ENCODE measurements around the gene OR12D1. TPM values are rescaled to one million over a fixed set of nuclear protein-coding genes. Genes with fewer than 3 reads are reported as not detected.
A peak's percentile ranks its signal among the peaks of the same experiment; 100 is the strongest.

The OR12D1 gene
- not detected in 3 replicates for polyA plus RNA-seq
- not detected for polyA plus RNA-seq (2011; ENCODE audit: low read depth)
- polyA plus RNA-seq (2011; cell fraction: cytosol; rRNA removed), result not detected in 2 replicates
- not detected in 2 replicates for polyA plus RNA-seq (2011; cell fraction: nucleus; rRNA removed)
- not detected in 2 replicates for polyA plus RNA-seq (2012; ENCODE audit: low replicate concordance)
- not detected in 3 replicates for polyA minus RNA-seq
- not detected for polyA minus RNA-seq (2011; cell fraction: cytosol; rRNA and poly(A)+ RNA removed)
- not detected in 2 replicates for polyA minus RNA-seq (2011; cell fraction: nucleus; rRNA and poly(A)+ RNA removed)

DNA sequence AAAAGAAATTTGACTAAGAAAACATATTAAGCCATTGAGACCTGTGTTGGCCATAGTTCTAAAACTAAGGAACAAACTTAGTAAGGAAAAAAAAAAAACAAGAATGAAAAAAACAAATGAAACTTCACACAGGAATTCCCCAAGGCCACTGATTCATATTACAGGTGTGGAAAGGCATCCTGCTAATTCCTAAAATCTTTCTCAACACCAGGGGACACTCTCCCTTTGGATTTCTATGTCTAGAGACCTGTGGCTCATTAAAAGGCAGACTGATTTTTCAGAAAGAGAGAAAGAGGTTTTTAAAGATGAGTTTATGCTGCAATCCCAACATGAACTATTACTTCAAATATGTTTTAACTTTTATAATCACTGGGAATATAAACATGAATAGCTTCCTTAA lies at the start of gene OR12D1:
Gene OR12D1, plus strand, starts transcription at position 341 of the 400 bp plus-strand sequence.
- no peak within 1 kb of the TSS for H2AFZ ChIP-seq (ENCODE audit: control insufficient read depth, low read length)
- TF ChIP-seq, protein P1, sequence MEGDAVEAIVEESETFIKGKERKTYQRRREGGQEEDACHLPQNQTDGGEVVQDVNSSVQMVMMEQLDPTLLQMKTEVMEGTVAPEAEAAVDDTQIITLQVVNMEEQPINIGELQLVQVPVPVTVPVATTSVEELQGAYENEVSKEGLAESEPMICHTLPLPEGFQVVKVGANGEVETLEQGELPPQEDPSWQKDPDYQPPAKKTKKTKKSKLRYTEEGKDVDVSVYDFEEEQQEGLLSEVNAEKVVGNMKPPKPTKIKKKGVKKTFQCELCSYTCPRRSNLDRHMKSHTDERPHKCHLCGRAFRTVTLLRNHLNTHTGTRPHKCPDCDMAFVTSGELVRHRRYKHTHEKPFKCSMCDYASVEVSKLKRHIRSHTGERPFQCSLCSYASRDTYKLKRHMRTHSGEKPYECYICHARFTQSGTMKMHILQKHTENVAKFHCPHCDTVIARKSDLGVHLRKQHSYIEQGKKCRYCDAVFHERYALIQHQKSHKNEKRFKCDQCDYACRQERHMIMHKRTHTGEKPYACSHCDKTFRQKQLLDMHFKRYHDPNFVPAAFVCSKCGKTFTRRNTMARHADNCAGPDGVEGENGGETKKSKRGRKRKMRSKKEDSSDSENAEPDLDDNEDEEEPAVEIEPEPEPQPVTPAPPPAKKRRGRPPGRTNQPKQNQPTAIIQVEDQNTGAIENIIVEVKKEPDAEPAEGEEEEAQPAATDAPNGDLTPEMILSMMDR (optimal IDR thresholded peaks at IDR 0.05 in 1 of 3, IDR thresholded peaks at IDR 0.05 in 1 of 3, conservative IDR thresholded peaks at IDR 0.05 in 1 of 3; ENCODE audit: extremely low read depth in 1 of 3, insufficient read depth in 2 of 3, low read length in 3 of 3), result peak in 2 of 3 experiments; percentile 47 to 54
- TF ChIP-seq EZH2 (IDR thresholded peaks at IDR 0.05; ENCODE audit: low read length), result no peak
- H4K20me1 ChIP-seq (ENCODE audit: control insufficient read depth, extremely low read depth, insufficient read depth, low read length), result no peaks in the 10 kb centered on the region
- H3K27me3 ChIP-seq (ENCODE audit: control insufficient read depth, extremely low read depth, insufficient read depth, low read length), result no peaks in the 10 kb centered on the region
- H3K36me3 ChIP-seq (ENCODE audit: control insufficient read depth in 2 of 2, extremely low read depth in 1 of 2, insufficient read depth in 2 of 2, low read length in 2 of 2), result no peaks in the 10 kb centered on the region
- no peak within 1 kb of the TSS for H3K4me3 ChIP-seq (ENCODE audit: control insufficient read depth in 2 of 3, extremely low read depth in 1 of 3, insufficient read depth in 2 of 3, low read depth in 1 of 3, low read length in 3 of 3)
- no peak within 1 kb of the TSS for H3K4me2 ChIP-seq (ENCODE audit: control insufficient read depth, extremely low read depth, insufficient read depth, low read depth, low read length)
- no peaks in the 10 kb centered on the region for H3K4me1 ChIP-seq (ENCODE audit: control insufficient read depth, extremely low read depth, insufficient read depth, low read length)
- peak; percentile 1 for DNase-seq (ENCODE audit: low read depth, low spot score)
- H3K9ac ChIP-seq (ENCODE audit: control insufficient read depth, extremely low read depth, insufficient read depth, low read length), result no peak within 1 kb of the TSS
- no peak within 1 kb of the TSS for H3K27ac ChIP-seq (ENCODE audit: control insufficient read depth, insufficient read depth, low read length)
- peak; percentile 17 for FAIRE-seq
- H3K9me3 ChIP-seq (ENCODE audit: control insufficient read depth, low read depth, low read length), result no peaks in the 10 kb centered on the region
- no peaks in the 10 kb centered on the region for H3K9me1 ChIP-seq (ENCODE audit: control insufficient read depth, extremely low read depth, insufficient read depth, low read length)
- no peaks in the 10 kb centered on the region for H3K79me2 ChIP-seq (ENCODE audit: control insufficient read depth, insufficient read depth, low read length)
- dilution Hi-C loops (cut with MboI; ENCODE audit: extremely low pct_ligation_motif_present, low sequenced_read_pairs), result no loop called here

DNA sequence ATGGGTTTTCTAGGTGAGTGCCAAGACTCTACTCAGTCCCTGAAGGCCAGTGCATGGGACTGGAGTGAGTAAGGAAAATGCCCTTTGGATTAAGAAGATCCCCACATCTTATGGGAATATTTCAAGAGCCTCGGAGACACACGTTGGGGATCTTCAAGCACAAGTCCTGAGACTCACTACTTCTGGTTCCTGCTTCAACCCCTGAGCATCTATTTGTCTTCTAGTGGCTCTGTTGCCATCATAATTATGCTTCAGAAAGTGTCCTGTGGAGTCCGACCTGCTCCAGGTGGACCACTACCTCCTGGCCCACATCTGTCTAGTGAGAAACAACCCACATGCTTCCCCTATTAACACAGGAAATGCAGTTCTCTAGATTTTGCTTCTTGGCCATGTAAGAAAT lies 46.0 kb upstream of the OR12D1 start, which contains the start of gene OR5V1:
Gene OR5V1, minus strand, starts transcription at position 101 of the 400 bp plus-strand sequence. CDS start 12,670 bp downstream, outside the sequence.
- no peak within 1 kb of the TSS for H3K9ac ChIP-seq (ENCODE audit: control insufficient read depth, extremely low read depth, insufficient read depth, low read length)
- H4K20me1 ChIP-seq (ENCODE audit: control insufficient read depth, extremely low read depth, insufficient read depth, low read length), result no peaks in the 10 kb centered on the region
- dilution Hi-C loops (cut with MboI; ENCODE audit: extremely low pct_ligation_motif_present, low sequenced_read_pairs), result no loop called here
- H2AFZ ChIP-seq (ENCODE audit: control insufficient read depth, low read length), result no peak within 1 kb of the TSS
- no peaks in the 10 kb centered on the region for H3K9me3 ChIP-seq (ENCODE audit: control insufficient read depth, low read depth, low read length)
- no peaks in the 10 kb centered on the region for H3K9me1 ChIP-seq (ENCODE audit: control insufficient read depth, extremely low read depth, insufficient read depth, low read length)
- no peak within 1 kb of the TSS for H3K4me3 ChIP-seq (ENCODE audit: control insufficient read depth in 2 of 3, extremely low read depth in 1 of 3, insufficient read depth in 2 of 3, low read depth in 1 of 3, low read length in 3 of 3)
- H3K79me2 ChIP-seq (ENCODE audit: control insufficient read depth, insufficient read depth, low read length), result no peaks in the 10 kb centered on the region
- FAIRE-seq (no peak), DNase-seq (ENCODE audit: low read depth, low spot score) (no peak)
- no peaks in the 10 kb centered on the region for H3K27me3 ChIP-seq (ENCODE audit: control insufficient read depth, extremely low read depth, insufficient read depth, low read length)
- H3K4me2 ChIP-seq (ENCODE audit: control insufficient read depth, extremely low read depth, insufficient read depth, low read depth, low read length), result no peak within 1 kb of the TSS
- no peak within 1 kb of the TSS for H3K27ac ChIP-seq (ENCODE audit: control insufficient read depth, insufficient read depth, low read length)
- H3K36me3 ChIP-seq (ENCODE audit: control insufficient read depth in 2 of 2, extremely low read depth in 1 of 2, insufficient read depth in 2 of 2, low read length in 2 of 2), result no peaks in the 10 kb centered on the region
- TF ChIP-seq, protein P1 (optimal IDR thresholded peaks at IDR 0.05 in 1 of 3, IDR thresholded peaks at IDR 0.05 in 1 of 3, conservative IDR thresholded peaks at IDR 0.05 in 1 of 3; ENCODE audit: extremely low read depth in 1 of 3, insufficient read depth in 2 of 3, low read length in 3 of 3), result no peak
- TF ChIP-seq EZH2 (IDR thresholded peaks at IDR 0.05; ENCODE audit: low read length), result no peak
- H3K4me1 ChIP-seq (ENCODE audit: control insufficient read depth, extremely low read depth, insufficient read depth, low read length), result no peaks in the 10 kb centered on the region

Data from keratinocyte (primary cell).